Upper lobe of left lung (tissue), 6 donors: ENCODE results near the gene HNRNPAB. TPM values are rescaled to one million over a fixed set of nuclear protein-coding genes. Genes with fewer than 3 reads are reported as not detected.
"Not testable (repeated sequence)": the region's sequence is repeated elsewhere in the genome, so short reads cannot be mapped to it uniquely, and the experiment has no call there.

Experiments used
- ATAC-seq, 2 donors: fragments of 200-7000 bp; cut with Tn5 transposase; one replicate each; pipeline ENCODE4 v1.9.1; 2022; ENCODE audit warnings: mild to moderate bottlenecking in 2 of 2, moderate library complexity in 2 of 2; ENCODE audit not compliant: low FRiP score in 2 of 2
- DNase-seq, 2 donors: peaks; one replicate each; pipeline ENCODE4 v3.0.0-alpha.2; 2019 to 2020
- H3K27ac ChIP-seq, 4 donors: fragments of 200-600 bp; sonication (generic); one replicate each; pipeline ENCODE4 v1.5.1; 2016 to 2019
- H3K27me3 ChIP-seq, 4 donors: fragments of 200-600 bp; sonication (generic); one replicate each; pipeline ENCODE4 v1.5.1; 2017 to 2019
- H3K36me3 ChIP-seq, 4 donors: fragments of 200-600 bp; sonication (generic); one replicate each; pipeline ENCODE4 v1.5.1; 2016 to 2019
- H3K4me1 ChIP-seq, 4 donors: fragments of 200-600 bp; sonication (generic); one replicate each; pipeline ENCODE4 v1.5.1; 2018 to 2019
- H3K4me3 ChIP-seq, 4 donors: fragments of 200-600 bp; sonication (generic); one replicate each; pipeline ENCODE4 v1.5.1; 2017 to 2019; ENCODE audit warnings: mild to moderate bottlenecking in 2 of 4, moderate library complexity in 1 of 4
- H3K9me3 ChIP-seq, 4 donors: fragments of 200-600 bp; sonication (generic); one replicate each; pipeline ENCODE4 v1.5.1; 2018 to 2019
- CTCF ChIP-seq, 6 experiments: fragments of 450-650 bp in 4 of 6; fragments of 200-600 bp in 2 of 6; sonication (generic) in 2 of 6; IDR thresholded peaks; one replicate each; pipeline ENCODE4 v1.5.1; 2016 to 2019; ENCODE audit warnings: antibody characterized with exemption in 6 of 6
- EP300 ChIP-seq, 4 donors: sonication (generic); formaldehyde crosslinking; IDR thresholded peaks; one replicate each; pipeline ENCODE4 v1.5.1; 2017; ENCODE audit warnings: antibody characterized with exemption in 4 of 4, control low read depth in 2 of 4
- POLR2A ChIP-seq, 4 donors: fragments of 450-650 bp; IDR thresholded peaks; one replicate each; pipeline ENCODE4 v1.5.1; 2016 to 2017; ENCODE audit warnings: antibody characterized with exemption in 4 of 4, mild to moderate bottlenecking in 2 of 4
- POLR2AphosphoS5 ChIP-seq, 2 donors: sonication (generic); formaldehyde crosslinking; IDR thresholded peaks; one replicate each; pipeline ENCODE4 v1.5.1; 2017; ENCODE audit warnings: antibody characterized with exemption in 2 of 2
- WGBS, 2 donors: methylation state at CpG; one replicate each; pipeline ENCODE4 v1.1.5; 2017 to 2018; 5-methylcytosine and 5-hydroxymethylcytosine counted together
- total RNA-seq, 6 donors: library from RNA; depleted of rRNA in 4 of 6; stranded (reverse); fragments of >200 nt in 4 of 6; gene quantifications; one replicate each; pipeline versions ENCODE4 v1.1.0 to v1.2.1, GENCODE V29; 2016 to 2021
- donor health status: DM: no; HTN: no; CAD: no; lungs with moderate emphysema.
- donor health status: DM: no; HTN: yes; CAD: no; lungs with severe emphysema.

The HNRNPAB gene
- total RNA-seq, 6 donors from 2014 or later, result 61.8 to 133 (median 97.7) TPM

- Histone ChIP-seq H3K4me1 (peaks cover 0 to 4% (median 0%) of the 10 kb centered on the region in 4 donors), H3K4me3 (no peak overlapping the region), H3K9me3 (no peaks in the 10 kb centered on the region), H3K36me3 (no peaks in the 10 kb centered on the region), H3K27ac (no peak overlapping the region), H3K27me3 (no peaks in the 10 kb centered on the region)
- ATAC-seq (peak in 1 of 2 donors; percentile 31), DNase-seq (peak in 1 of 2 donors; percentile 57)
- TF ChIP-seq EP300 (IDR thresholded peaks at IDR 0.05) (no peak), CTCF (IDR thresholded peaks at IDR 0.05) (no peak), POLR2A (IDR thresholded peaks at IDR 0.05) (no peak), POLR2AphosphoS5 (IDR thresholded peaks at IDR 0.05) (no peak)
- WGBS, 2 donors, result 66 to 78% methylated on average over 7 to 11 of the region's 13 CpGs
Measured at GRCh38 chr5:178249191-178249989, 45.1 kb downstream of the HNRNPAB start.

GRCh38 chr5:178250263-178250662, 45.9 kb downstream of the HNRNPAB start:
- WGBS, 2 donors, result 78 to 80% methylated on average over 6 of the region's 6 CpGs
- no peak for TF ChIP-seq POLR2A (IDR thresholded peaks at IDR 0.05)
- TF ChIP-seq CTCF (IDR thresholded peaks at IDR 0.05), result no peak
- no peak for TF ChIP-seq EP300 (IDR thresholded peaks at IDR 0.05)
- TF ChIP-seq POLR2AphosphoS5 (IDR thresholded peaks at IDR 0.05), result no peak
- ATAC-seq, result no peak
- Histone ChIP-seq H3K9me3 (no peaks in the 10 kb centered on the region), H3K4me3 (no peak overlapping the region), H3K36me3 (no peaks in the 10 kb centered on the region), H3K4me1 (peaks cover 0 to 4% (median 0%) of the 10 kb centered on the region in 4 donors), H3K27me3 (no peaks in the 10 kb centered on the region), H3K27ac (no peak overlapping the region)
- DNase-seq, result no peak

- no peak overlapping the region for H3K4me3 ChIP-seq
- no peak for TF ChIP-seq EP300 (IDR thresholded peaks at IDR 0.05)
- TF ChIP-seq CTCF (IDR thresholded peaks at IDR 0.05), result no peak
- TF ChIP-seq POLR2AphosphoS5 (IDR thresholded peaks at IDR 0.05), result no peak
- TF ChIP-seq POLR2A (IDR thresholded peaks at IDR 0.05), result no peak
- no peaks in the 10 kb centered on the region for H3K9me3 ChIP-seq
- H3K27me3 ChIP-seq, result no peaks in the 10 kb centered on the region
- ATAC-seq, result no peak
- 78 to 81% methylated on average over 2 to 8 of the region's 8 CpGs for WGBS, 2 donors
- no peaks in the 10 kb centered on the region for H3K36me3 ChIP-seq
- DNase-seq, result no peak
- H3K4me1 ChIP-seq, result peaks cover 0 to 4% (median 0%) of the 10 kb centered on the region in 4 donors
- no peak overlapping the region for H3K27ac ChIP-seq
Measured at GRCh38 chr5:178252258-178252657, 47.9 kb downstream of the HNRNPAB start.

GRCh38 chr5:178253632-178254031, 49.3 kb downstream of the HNRNPAB start:
- H3K27me3 ChIP-seq, H3K4me3 ChIP-seq, ATAC-seq, H3K9me3 ChIP-seq, H3K27ac ChIP-seq, H3K36me3 ChIP-seq, H3K4me1 ChIP-seq, DNase-seq: not testable (repeated sequence)
- 90 to 93% methylated on average over 17 to 18 of the region's 18 CpGs for WGBS, 2 donors

GRCh38 chr5:178256746-178257145, 52.4 kb downstream of the HNRNPAB start:
- Histone ChIP-seq H3K27me3 (no peaks in the 10 kb centered on the region), H3K9me3 (no peaks in the 10 kb centered on the region), H3K4me3 (no peak overlapping the region), H3K27ac (no peak overlapping the region), H3K36me3 (no peaks in the 10 kb centered on the region), H3K4me1 (no peaks in the 10 kb centered on the region)
- 75 to 84% methylated on average over 14 to 18 of the region's 19 CpGs for WGBS, 2 donors
- DNase-seq (peak in 1 of 2 donors; percentile 73), ATAC-seq (no peak)
- no peak for TF ChIP-seq EP300 (IDR thresholded peaks at IDR 0.05)
- no peak for TF ChIP-seq POLR2A (IDR thresholded peaks at IDR 0.05)
- TF ChIP-seq CTCF (IDR thresholded peaks at IDR 0.05), result no peak
- no peak for TF ChIP-seq POLR2AphosphoS5 (IDR thresholded peaks at IDR 0.05)
